GM12891 (cell line): Measurements from ENCODE around the gene CPVL.

Experiments
- PAX5 ChIP-seq: IDR thresholded peaks from 2 replicates; pipeline ENCODE4 v1.6.1; 2011; ENCODE audit warnings: low read length, moderate library complexity, mild to moderate bottlenecking; ENCODE audit not compliant: insufficient read depth, severe bottlenecking
- POLR2A ChIP-seq: IDR thresholded peaks from 2 replicates; pipeline ENCODE4 v1.6.1; 2011; ENCODE audit warnings: low read depth, low read length, control low read depth
- SPI1 ChIP-seq: IDR thresholded peaks from 2 replicates; pipeline ENCODE4 v1.6.1; 2011; ENCODE audit warnings: low read depth, low read length, control low read depth
- TAF1 ChIP-seq: IDR thresholded peaks from 2 replicates; pipeline ENCODE4 v1.6.1; 2011; ENCODE audit warnings: low read depth, low read length, control low read depth

DNA sequence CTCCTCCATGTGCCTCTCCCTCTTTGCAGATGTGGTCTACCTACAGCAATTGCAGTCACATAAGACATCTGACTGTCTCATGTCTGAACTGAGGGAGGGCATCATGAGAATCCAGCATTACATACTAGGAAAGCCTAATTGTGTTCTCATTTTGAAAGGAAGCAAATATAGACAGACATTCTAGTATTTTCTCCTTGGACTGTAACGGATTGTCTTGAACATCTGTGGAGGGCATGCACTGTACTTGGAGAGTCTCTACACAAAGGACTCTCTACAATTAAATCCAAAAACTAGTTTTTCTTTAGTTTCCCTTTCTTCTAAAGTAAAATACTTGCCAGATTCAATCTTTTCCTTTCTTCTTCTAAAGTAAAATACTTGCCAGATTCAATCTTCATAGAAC, 153.5 kb downstream of the CPVL start:
- TF ChIP-seq POLR2A (no peak), PAX5 (no peak), TAF1 (no peak), SPI1 (no peak)
